Caco-2 (cell line): ENCODE data around the gene MOB1B. TPM values are rescaled to one million over a fixed set of nuclear protein-coding genes. Genes with fewer than 3 reads are reported as not detected.
"Not testable (repeated sequence)": the region's sequence is repeated elsewhere in the genome, so short reads cannot be mapped to it uniquely, and the experiment has no call there.

Experiments used
- BruUV-seq: library from RNA; stranded (reverse); fragments of 400-500 nt; replicated peaks from 2 replicates; lab custom pipeline; 2021; lab: Mats Ljungman, UMichigan
- CTCF ChIA-PET: fragments of 300-600 bp; sonication (Branson Sonifier 250); formaldehyde crosslinking; loops from one replicate; lab custom pipeline; 2022; ENCODE audit warnings: antibody characterized with exemption; lab: Charles Lee
- POLR2A ChIA-PET: fragments of 300-600 bp; sonication (Branson Sonifier 250); formaldehyde crosslinking; loops from one replicate; lab custom pipeline; 2022; ENCODE audit warnings: antibody characterized with exemption; lab: Charles Lee
- DNase-seq, 2 experiments: peaks; one replicate each; pipeline versions ENCODE4 v3.0.0 to v3.0.0-alpha.2; 2020 to 2022
- H3K27me3 ChIP-seq: replicated peaks from 2 replicates; pipeline ENCODE4 v1.6.0; 2011; ENCODE audit warnings: low read length; ENCODE audit not compliant: control insufficient read depth, insufficient read depth
- H3K36me3 ChIP-seq: 2 replicates; pipeline ENCODE4 v1.5.1; 2011; ENCODE audit warnings: low read length; ENCODE audit not compliant: control insufficient read depth, insufficient read depth
- H3K4me1 ChIP-seq: fragments of 250-450 bp; sonication (Bioruptor Pico); 2 replicates; pipeline ENCODE4 v1.5.1; 2020; ENCODE audit warnings: mild to moderate bottlenecking
- H3K4me3 ChIP-seq: 2 replicates; pipeline ENCODE4 v1.5.1; 2011; ENCODE audit warnings: low read depth, mild to moderate bottlenecking, control low read depth, low read length
- H3K9me3 ChIP-seq: fragments of 250-450 bp; sonication (Bioruptor Pico); 2 replicates; pipeline ENCODE4 v1.5.1; 2020; ENCODE audit warnings: mild to moderate bottlenecking, moderate library complexity
- H3K27ac Mint-ChIP-seq: one replicate; pipeline ENCODE4 v1.8.0; 2022; ENCODE audit warnings: mixed read lengths; ENCODE audit not compliant: unreplicated experiment
- H3K27me3 Mint-ChIP-seq: one replicate; pipeline ENCODE4 v1.8.0; 2022; ENCODE audit warnings: mixed read lengths; ENCODE audit not compliant: insufficient read depth, unreplicated experiment
- H3K36me3 Mint-ChIP-seq: one replicate; pipeline ENCODE4 v1.8.0; 2022; ENCODE audit warnings: mild to moderate bottlenecking, mixed read lengths; ENCODE audit not compliant: insufficient read depth, unreplicated experiment
- H3K4me1 Mint-ChIP-seq: one replicate; pipeline ENCODE4 v1.8.0; 2022; ENCODE audit warnings: low read depth, mixed read lengths; ENCODE audit not compliant: unreplicated experiment
- H3K4me3 Mint-ChIP-seq: one replicate; pipeline ENCODE4 v1.8.0; 2022; ENCODE audit warnings: mild to moderate bottlenecking, moderate library complexity, mixed read lengths; ENCODE audit not compliant: unreplicated experiment
- H3K9me3 Mint-ChIP-seq: one replicate; pipeline ENCODE4 v1.8.0; 2022; ENCODE audit warnings: mixed read lengths; ENCODE audit not compliant: unreplicated experiment
- intact Hi-C: fragments of 100-400 bp; cut with micrococcal nuclease; formaldehyde crosslinking; loops from one replicate; pipeline ENCODE4 v1.10.0; 2022; ENCODE audit not compliant: unreplicated experiment
- total RNA-seq: library from RNA; stranded (reverse); gene quantifications from 2 replicates; pipeline ENCODE4 v1.2.3, GENCODE V29; 2022
- TF ChIP-seq, protein P1 (sequence below), 2 experiments: fragments of 200-600 bp in 1 of 2; IDR thresholded peaks; 1 replicate in 1 of 2; 2 replicates in 1 of 2; pipeline versions ENCODE4 v1.5.1 to v1.8.0; 2011 to 2022; ENCODE audit warnings: antibody characterized with exemption in 1 of 2, control low read depth in 1 of 2, inconsistent platforms in 1 of 2, low read depth in 1 of 2, low read length in 1 of 2, mild to moderate bottlenecking in 1 of 2, moderate library complexity in 1 of 2; ENCODE audit not compliant: insufficient read depth in 1 of 2, severe bottlenecking in 1 of 2, unreplicated experiment in 1 of 2

MOB1B gene
- total RNA-seq, 1 experiment from 2014 or later = 23.6 TPM

DNA sequence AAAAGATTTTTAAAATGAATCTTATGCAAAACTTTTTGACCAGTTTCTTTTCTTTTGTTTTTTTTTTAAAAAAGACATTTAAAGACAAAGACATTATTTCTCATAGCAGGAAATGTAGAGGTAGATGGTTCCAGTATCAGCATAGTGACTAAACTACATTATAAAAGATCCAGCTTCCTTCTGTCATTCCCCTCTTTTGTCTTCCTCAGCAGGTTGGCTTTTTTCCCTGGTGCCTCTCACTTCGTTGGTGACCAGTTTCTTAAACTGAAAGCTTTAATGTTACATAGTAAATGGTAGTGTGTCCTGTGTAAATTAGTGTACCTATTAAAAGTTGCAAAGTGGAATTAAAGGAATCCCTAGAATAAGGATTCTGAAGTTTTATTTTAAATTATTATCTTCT is 127.3 kb downstream of the MOB1B start:
- H3K4me1 ChIP-seq = no peaks in the 10 kb centered on the region
- H3K9me3 Mint-ChIP-seq = no peaks in the 10 kb centered on the region
- peaks cover 21% of the 10 kb centered on the region for H3K36me3 Mint-ChIP-seq
- POLR2A ChIA-PET = no interaction called here
- no peak overlapping the region for H3K4me3 ChIP-seq
- TF ChIP-seq, protein P1, sequence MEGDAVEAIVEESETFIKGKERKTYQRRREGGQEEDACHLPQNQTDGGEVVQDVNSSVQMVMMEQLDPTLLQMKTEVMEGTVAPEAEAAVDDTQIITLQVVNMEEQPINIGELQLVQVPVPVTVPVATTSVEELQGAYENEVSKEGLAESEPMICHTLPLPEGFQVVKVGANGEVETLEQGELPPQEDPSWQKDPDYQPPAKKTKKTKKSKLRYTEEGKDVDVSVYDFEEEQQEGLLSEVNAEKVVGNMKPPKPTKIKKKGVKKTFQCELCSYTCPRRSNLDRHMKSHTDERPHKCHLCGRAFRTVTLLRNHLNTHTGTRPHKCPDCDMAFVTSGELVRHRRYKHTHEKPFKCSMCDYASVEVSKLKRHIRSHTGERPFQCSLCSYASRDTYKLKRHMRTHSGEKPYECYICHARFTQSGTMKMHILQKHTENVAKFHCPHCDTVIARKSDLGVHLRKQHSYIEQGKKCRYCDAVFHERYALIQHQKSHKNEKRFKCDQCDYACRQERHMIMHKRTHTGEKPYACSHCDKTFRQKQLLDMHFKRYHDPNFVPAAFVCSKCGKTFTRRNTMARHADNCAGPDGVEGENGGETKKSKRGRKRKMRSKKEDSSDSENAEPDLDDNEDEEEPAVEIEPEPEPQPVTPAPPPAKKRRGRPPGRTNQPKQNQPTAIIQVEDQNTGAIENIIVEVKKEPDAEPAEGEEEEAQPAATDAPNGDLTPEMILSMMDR (IDR thresholded peaks at IDR 0.05; ENCODE audit: insufficient read depth in 1 of 2, low read depth in 1 of 2, low read length in 1 of 2, severe bottlenecking in 1 of 2, unreplicated experiment in 1 of 2) = no peak
- no peaks in the 10 kb centered on the region for H3K27me3 ChIP-seq
- H3K4me1 Mint-ChIP-seq = no peaks in the 10 kb centered on the region
- H3K4me3 Mint-ChIP-seq = no peak overlapping the region
- no peak for DNase-seq
- no peaks in the 10 kb centered on the region for H3K36me3 ChIP-seq
- no peak overlapping the region for H3K27ac Mint-ChIP-seq
- H3K9me3 ChIP-seq = no peaks in the 10 kb centered on the region
- no peaks in the 10 kb centered on the region for H3K27me3 Mint-ChIP-seq
- intact Hi-C loops = no loop called here
- CTCF ChIA-PET = no interaction called here
- BruUV-seq = no TSS peak

DNA sequence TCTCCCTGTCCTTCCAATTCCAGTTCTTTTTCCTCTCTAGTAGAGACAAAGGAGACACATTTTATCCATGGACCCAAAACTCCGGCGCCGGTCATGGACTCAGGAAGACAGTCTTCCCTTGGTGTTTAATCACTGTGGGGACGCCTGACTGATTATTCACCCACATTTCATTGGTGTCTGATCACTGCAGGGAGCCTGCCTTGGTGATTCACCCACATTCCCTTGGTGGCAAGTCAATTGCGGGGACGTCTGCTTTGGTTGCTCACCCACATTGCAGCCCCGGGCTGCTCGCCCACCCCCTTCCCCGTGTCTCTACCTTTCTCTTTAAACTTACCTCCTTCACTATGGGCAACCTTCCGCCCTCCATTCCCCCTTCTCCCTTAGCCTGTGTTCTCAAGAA is 129.9 kb downstream of the MOB1B start:
- peaks cover 15% of the 10 kb centered on the region for H3K36me3 Mint-ChIP-seq
- POLR2A ChIA-PET, H3K9me3 ChIP-seq, H3K27ac Mint-ChIP-seq, BruUV-seq, intact Hi-C loops, H3K36me3 ChIP-seq, H3K9me3 Mint-ChIP-seq, H3K4me1 ChIP-seq, H3K27me3 ChIP-seq, H3K4me3 ChIP-seq, H3K4me1 Mint-ChIP-seq, H3K4me3 Mint-ChIP-seq, CTCF ChIA-PET, H3K27me3 Mint-ChIP-seq, DNase-seq: not testable (repeated sequence)

Other genes with a start within 250 kb of the MOB1B start
- gene JCHAIN, start 235.9 kb upstream of the MOB1B start, total RNA-seq = not detected in 2 replicates
- 28.2 and 31.4 TPM in 2 replicates for gene UTP3, start 213.8 kb upstream of the MOB1B start, total RNA-seq
- 36.6 and 45.0 TPM in 2 replicates for gene RUFY3, start 180.4 kb upstream of the MOB1B start, total RNA-seq
- gene GRSF1, start 62.5 kb upstream of the MOB1B start, total RNA-seq = 72.3 and 76.1 TPM in 2 replicates
- 16.3 and 19.6 TPM in 2 replicates for gene DCK, start 91.3 kb downstream of the MOB1B start, total RNA-seq